Activated T-cell treated with anti-CD3 and anti-CD28 coated beads, Interleukin-2, amount 50 U/mL, for 24 hours (primary cell): ENCODE measurements around the gene MYO3B.

ENCODE experiments used
- DNase-seq: peaks from one replicate; pipeline ENCODE4 v3.0.0-alpha.2; 2020
- H3K27ac Mint-ChIP-seq: 2 replicates; pipeline ENCODE4 v1.8.0; 2020; ENCODE audit warnings: mild to moderate bottlenecking, mixed read lengths
- H3K27me3 Mint-ChIP-seq: 2 replicates; pipeline ENCODE4 v1.8.0; 2020; ENCODE audit warnings: mixed read lengths
- H3K36me3 Mint-ChIP-seq: 2 replicates; pipeline ENCODE4 v1.8.0; 2020; ENCODE audit warnings: low read depth, mixed read lengths
- H3K4me1 Mint-ChIP-seq: 2 replicates; pipeline ENCODE4 v1.8.0; 2020; ENCODE audit warnings: low read depth, mixed read lengths
- H3K4me3 Mint-ChIP-seq: 2 replicates; pipeline ENCODE4 v1.8.0; 2020; ENCODE audit warnings: mild to moderate bottlenecking, moderate library complexity, mixed read lengths
- H3K9me3 Mint-ChIP-seq: 2 replicates; pipeline ENCODE4 v1.8.0; 2020; ENCODE audit warnings: mixed read lengths

The MYO3B gene

GRCh38 chr2:170365686-170366085 lies 187.7 kb downstream of the MYO3B start:
- Mint-ChIP-seq H3K9me3 (no peaks in the 10 kb centered on the region), H3K27ac (no peak overlapping the region), H3K27me3 (peaks cover 54% of the 10 kb centered on the region), H3K4me3 (no peak overlapping the region), H3K4me1 (peaks cover 70% of the 10 kb centered on the region), H3K36me3 (no peaks in the 10 kb centered on the region)
- DNase-seq = no peak

- H3K27ac Mint-ChIP-seq = peak overlapping the region; percentile 42
These were observed 190.4 kb downstream of the MYO3B start for GRCh38 chr2:170368370-170368769.

GRCh38 chr2:170369228-170369627 lies 191.3 kb downstream of the MYO3B start:
- Mint-ChIP-seq H3K4me3 (peak overlapping the region; percentile 28), H3K9me3 (no peaks in the 10 kb centered on the region), H3K36me3 (no peaks in the 10 kb centered on the region), H3K27me3 (peaks cover 68% of the 10 kb centered on the region), H3K27ac (peak overlapping the region; percentile 42), H3K4me1 (peaks cover 53% of the 10 kb centered on the region)
- no peak for DNase-seq

More at GRCh38 chr2:170368370-170368769, 190.4 kb downstream of the MYO3B start:
- H3K9me3 Mint-ChIP-seq = no peaks in the 10 kb centered on the region
- peaks cover 67% of the 10 kb centered on the region for H3K27me3 Mint-ChIP-seq
- no peaks in the 10 kb centered on the region for H3K36me3 Mint-ChIP-seq
- peak overlapping the region; percentile 1 for H3K4me3 Mint-ChIP-seq
- DNase-seq = no peak
- peaks cover 56% of the 10 kb centered on the region for H3K4me1 Mint-ChIP-seq

- peaks cover 53% of the 10 kb centered on the region for H3K4me1 Mint-ChIP-seq
- peaks cover 70% of the 10 kb centered on the region for H3K27me3 Mint-ChIP-seq
- no peak overlapping the region for H3K27ac Mint-ChIP-seq
- DNase-seq = no peak
- peak overlapping the region; percentile 50 for H3K4me3 Mint-ChIP-seq
- H3K36me3 Mint-ChIP-seq = no peaks in the 10 kb centered on the region
- no peaks in the 10 kb centered on the region for H3K9me3 Mint-ChIP-seq
These were observed 191.9 kb downstream of the MYO3B start for GRCh38 chr2:170369894-170370293.

GRCh38 chr2:170371231-170371998 lies 193.5 kb downstream of the MYO3B start:
- Mint-ChIP-seq H3K4me3 (no peak overlapping the region), H3K27ac (peak overlapping the region; percentile 18), H3K9me3 (no peaks in the 10 kb centered on the region), H3K4me1 (peaks cover 55% of the 10 kb centered on the region), H3K27me3 (peaks cover 64% of the 10 kb centered on the region), H3K36me3 (no peaks in the 10 kb centered on the region)
- DNase-seq = no peak

- no peak for DNase-seq
- peaks cover 54% of the 10 kb centered on the region for H3K27me3 Mint-ChIP-seq
- no peak overlapping the region for H3K27ac Mint-ChIP-seq
- H3K4me3 Mint-ChIP-seq = no peak overlapping the region
- H3K9me3 Mint-ChIP-seq = no peaks in the 10 kb centered on the region
- H3K36me3 Mint-ChIP-seq = no peaks in the 10 kb centered on the region
- peaks cover 26% of the 10 kb centered on the region for H3K4me1 Mint-ChIP-seq
These were observed 197.2 kb downstream of the MYO3B start for GRCh38 chr2:170375192-170375591.

- H3K4me3 Mint-ChIP-seq = no peak overlapping the region
- DNase-seq = no peak
- H3K9me3 Mint-ChIP-seq = no peaks in the 10 kb centered on the region
- H3K27me3 Mint-ChIP-seq = peaks cover 35% of the 10 kb centered on the region
- H3K36me3 Mint-ChIP-seq = no peaks in the 10 kb centered on the region
- no peak overlapping the region for H3K27ac Mint-ChIP-seq
- H3K4me1 Mint-ChIP-seq = peaks cover 10% of the 10 kb centered on the region
These were observed 199.7 kb downstream of the MYO3B start for GRCh38 chr2:170377500-170378207.

GRCh38 chr2:170380267-170380666 lies 202.3 kb downstream of the MYO3B start:
- Mint-ChIP-seq H3K36me3 (no peaks in the 10 kb centered on the region), H3K4me3 (no peak overlapping the region), H3K27ac (no peak overlapping the region), H3K4me1 (peaks cover 2% of the 10 kb centered on the region), H3K27me3 (peaks cover 26% of the 10 kb centered on the region), H3K9me3 (no peaks in the 10 kb centered on the region)
- no peak for DNase-seq

- no peak overlapping the region for H3K4me3 Mint-ChIP-seq
- H3K4me1 Mint-ChIP-seq = no peaks in the 10 kb centered on the region
- H3K36me3 Mint-ChIP-seq = no peaks in the 10 kb centered on the region
- H3K27ac Mint-ChIP-seq = no peak overlapping the region
- DNase-seq = no peak
- H3K27me3 Mint-ChIP-seq = peaks cover 19% of the 10 kb centered on the region
- no peaks in the 10 kb centered on the region for H3K9me3 Mint-ChIP-seq
These were observed 203.7 kb downstream of the MYO3B start for GRCh38 chr2:170381678-170382077.

- Mint-ChIP-seq H3K36me3 (no peaks in the 10 kb centered on the region), H3K27me3 (peaks cover 30% of the 10 kb centered on the region), H3K4me1 (no peaks in the 10 kb centered on the region), H3K9me3 (no peaks in the 10 kb centered on the region), H3K27ac (no peak overlapping the region), H3K4me3 (no peak overlapping the region)
- no peak for DNase-seq
These were observed 208.6 kb downstream of the MYO3B start for GRCh38 chr2:170386554-170386953.

- Mint-ChIP-seq H3K27ac (no peak overlapping the region), H3K4me1 (no peaks in the 10 kb centered on the region), H3K36me3 (no peaks in the 10 kb centered on the region), H3K27me3 (peaks cover 54% of the 10 kb centered on the region), H3K4me3 (no peak overlapping the region), H3K9me3 (no peaks in the 10 kb centered on the region)
- DNase-seq = no peak
These were observed 213.1 kb downstream of the MYO3B start for GRCh38 chr2:170391018-170391417.

- DNase-seq = no peak
- Mint-ChIP-seq H3K4me1 (no peaks in the 10 kb centered on the region), H3K9me3 (no peaks in the 10 kb centered on the region), H3K27me3 (peaks cover 59% of the 10 kb centered on the region), H3K27ac (no peak overlapping the region), H3K4me3 (no peak overlapping the region), H3K36me3 (no peaks in the 10 kb centered on the region)
These were observed 213.8 kb downstream of the MYO3B start for GRCh38 chr2:170391697-170392096.

GRCh38 chr2:170393861-170394498 lies 216.0 kb downstream of the MYO3B start:
- H3K27me3 Mint-ChIP-seq = peaks cover 63% of the 10 kb centered on the region
- H3K4me1 Mint-ChIP-seq = no peaks in the 10 kb centered on the region
- no peak overlapping the region for H3K27ac Mint-ChIP-seq
- H3K36me3 Mint-ChIP-seq = no peaks in the 10 kb centered on the region
- H3K4me3 Mint-ChIP-seq = no peak overlapping the region
- H3K9me3 Mint-ChIP-seq = no peaks in the 10 kb centered on the region
- no peak for DNase-seq

GRCh38 chr2:170394641-170395387 lies 216.9 kb downstream of the MYO3B start:
- Mint-ChIP-seq H3K4me3 (no peak overlapping the region), H3K27ac (no peak overlapping the region), H3K36me3 (no peaks in the 10 kb centered on the region), H3K9me3 (no peaks in the 10 kb centered on the region), H3K27me3 (peaks cover 57% of the 10 kb centered on the region), H3K4me1 (no peaks in the 10 kb centered on the region)
- DNase-seq = no peak
